GM21390 (cell line): Measurements from ENCODE around the gene CDC45.
"Not testable (repeated sequence)": the region's sequence is repeated elsewhere in the genome, so short reads cannot be mapped to it uniquely, and the experiment has no call there.

Experiments used
- ATAC-seq: cut with Tn5 transposase; IDR thresholded peaks from one replicate; pipeline ENCODE4 v1.9.1; 2021; ENCODE audit not compliant: unreplicated experiment

The CDC45 gene

GRCh38 chr22:19526076-19526701 lies 46.5 kb downstream of the CDC45 start:
- ATAC-seq, result no peak

- no peak for ATAC-seq
Measured at GRCh38 chr22:19526702-19527111, 47.0 kb downstream of the CDC45 start.

- ATAC-seq, result no peak
Measured at GRCh38 chr22:19527321-19527721, 47.6 kb downstream of the CDC45 start.

DNA sequence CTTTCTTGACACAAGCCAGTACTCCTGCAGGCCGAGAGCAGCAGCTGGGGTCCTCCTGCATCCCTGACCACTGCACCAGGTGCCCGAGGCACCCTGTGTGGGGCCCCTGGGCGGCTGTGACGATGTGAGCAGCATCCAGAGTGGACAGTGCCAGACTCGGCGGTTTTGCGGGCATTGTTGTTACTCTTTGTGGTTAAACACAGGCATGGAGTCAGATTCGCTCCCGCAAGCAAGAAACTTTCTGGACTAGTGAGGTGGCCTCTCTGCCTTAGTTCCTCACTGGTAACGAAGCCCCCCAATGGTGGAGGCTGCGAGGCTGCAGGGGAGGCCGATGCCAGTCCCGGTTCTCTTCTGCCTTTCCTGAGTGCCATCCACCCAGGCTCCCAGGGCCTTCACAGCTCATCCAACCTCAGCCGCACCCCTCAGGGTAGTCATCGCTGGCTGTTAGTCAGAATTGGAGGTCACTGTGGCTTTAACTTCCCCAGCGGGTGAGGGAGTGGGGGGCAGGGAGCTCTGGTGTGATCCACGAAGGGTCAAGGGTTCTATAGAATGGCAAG lies 48.2 kb downstream of the CDC45 start:
- ATAC-seq, result no peak

DNA sequence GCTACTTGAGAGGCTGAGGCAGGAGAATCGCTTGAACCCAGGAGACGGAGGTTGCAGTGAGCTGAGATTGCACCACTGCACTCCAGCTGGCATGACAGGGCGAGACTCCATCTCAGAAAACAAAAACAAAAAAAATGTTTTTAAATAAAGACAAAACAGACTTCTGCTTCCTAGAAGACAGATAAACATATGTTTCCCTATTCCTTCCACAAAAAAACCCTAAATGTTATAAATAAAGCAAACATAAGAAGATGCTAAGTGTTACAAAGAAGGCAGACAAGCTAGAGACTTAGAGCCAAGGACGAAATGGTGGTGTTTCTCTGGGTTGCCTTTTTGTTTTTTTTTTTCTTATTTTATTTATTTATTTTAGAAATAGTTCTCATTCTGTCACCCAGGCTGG lies 50.1 kb downstream of the CDC45 start:
- ATAC-seq, result no peak

DNA sequence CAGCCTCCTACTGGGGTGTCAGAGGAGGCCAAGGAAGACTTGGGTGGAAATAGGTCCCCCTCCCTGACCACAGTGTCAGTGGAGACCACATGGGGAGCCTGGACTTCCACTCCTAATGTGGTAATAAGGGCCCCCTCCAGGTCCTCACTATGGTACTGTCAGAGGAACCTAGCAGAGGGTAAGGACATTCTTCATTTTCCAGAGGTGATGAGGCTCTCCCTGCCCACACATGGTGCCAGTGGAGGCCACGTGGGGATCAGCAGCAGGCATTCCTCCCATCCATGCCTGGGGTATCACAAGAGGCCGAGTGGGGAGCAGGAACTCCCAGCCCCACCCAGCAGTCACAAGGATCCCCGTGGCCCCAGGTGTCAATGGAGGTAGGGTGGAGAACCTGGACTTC lies 51.0 kb downstream of the CDC45 start:
- no peak for ATAC-seq

GRCh38 chr22:19531327-19531726 lies 51.6 kb downstream of the CDC45 start:
- not testable (repeated sequence) for ATAC-seq

- ATAC-seq, result no peak
Measured at GRCh38 chr22:19533049-19533626, 53.4 kb downstream of the CDC45 start.

DNA sequence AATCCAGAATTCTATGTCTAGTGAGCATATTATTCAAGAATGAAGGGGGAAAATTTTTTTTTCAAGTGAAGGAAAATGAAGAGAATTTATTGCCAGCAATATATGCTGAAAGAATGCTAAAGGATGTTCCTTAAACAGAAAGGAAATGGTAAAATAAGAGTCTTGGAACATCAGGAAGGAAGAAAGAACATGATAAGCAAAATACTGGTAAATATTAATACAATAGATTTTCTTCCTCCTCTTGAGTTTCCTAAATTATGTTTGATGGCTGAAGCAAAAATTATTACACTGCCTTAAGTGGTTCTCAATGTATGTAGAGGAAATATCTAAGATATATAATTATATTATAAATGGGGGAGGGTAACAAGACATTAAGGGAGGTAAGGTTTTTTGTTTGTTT lies 54.1 kb downstream of the CDC45 start:
- no peak for ATAC-seq

DNA sequence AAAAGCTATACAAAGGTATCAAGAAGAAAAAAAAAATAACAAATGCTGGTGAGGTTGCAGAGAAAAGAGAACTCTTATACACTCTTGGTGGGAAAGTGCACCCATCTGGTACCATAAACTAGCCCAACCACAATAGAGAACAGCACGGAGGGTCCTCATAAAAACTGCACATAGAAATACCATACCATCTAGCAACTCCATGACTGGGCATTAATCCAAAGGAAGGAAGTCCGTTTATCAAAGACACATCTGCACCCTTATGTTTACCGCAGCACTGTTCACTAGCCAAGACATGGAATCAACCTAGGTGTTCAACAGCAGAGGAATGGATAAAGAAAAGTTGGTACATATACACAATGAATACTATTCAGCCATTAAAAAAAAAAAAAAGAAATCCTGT lies 55.3 kb downstream of the CDC45 start:
- no peak for ATAC-seq

DNA sequence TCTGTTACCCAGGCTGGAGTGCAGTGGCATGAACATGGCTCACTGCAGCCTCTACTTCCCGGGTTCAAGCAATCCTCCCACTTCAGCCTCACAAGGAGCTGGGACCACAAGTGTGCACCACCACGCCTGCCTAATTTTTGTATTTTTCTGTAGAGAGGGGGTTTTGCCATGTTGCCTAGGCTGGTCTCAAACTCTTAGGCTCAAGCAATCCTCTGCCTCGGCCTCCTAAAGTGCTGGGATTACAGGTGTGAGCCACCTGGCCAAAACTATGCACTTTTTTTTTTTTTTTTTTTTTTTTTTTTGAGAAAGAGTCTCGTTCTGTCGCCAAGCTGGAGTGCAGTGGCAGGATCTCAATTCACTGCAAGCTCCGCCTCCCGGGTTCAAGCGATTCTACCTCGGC lies 56.8 kb downstream of the CDC45 start:
- ATAC-seq, result no peak

GRCh38 chr22:19537941-19538488 lies 58.3 kb downstream of the CDC45 start:
- ATAC-seq, result no peak

DNA sequence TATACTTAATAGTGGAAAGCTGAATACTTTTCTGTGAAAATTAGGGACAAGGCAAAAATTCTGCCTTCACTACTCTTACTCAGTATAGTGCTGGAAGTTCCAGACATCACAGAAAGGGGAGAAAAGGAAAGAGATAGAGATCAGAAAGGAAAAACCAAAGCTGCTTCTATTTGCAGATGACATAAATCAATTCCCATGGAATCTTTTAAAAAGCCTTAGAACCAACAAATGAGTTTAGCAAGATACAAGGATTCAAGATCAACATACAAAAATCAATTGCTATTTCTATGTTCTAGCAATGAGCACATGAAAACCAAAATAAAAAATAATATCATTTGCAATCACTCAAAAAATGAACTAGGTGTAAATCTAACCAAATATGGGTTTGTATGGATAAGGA lies 60.7 kb downstream of the CDC45 start:
- no peak for ATAC-seq

DNA sequence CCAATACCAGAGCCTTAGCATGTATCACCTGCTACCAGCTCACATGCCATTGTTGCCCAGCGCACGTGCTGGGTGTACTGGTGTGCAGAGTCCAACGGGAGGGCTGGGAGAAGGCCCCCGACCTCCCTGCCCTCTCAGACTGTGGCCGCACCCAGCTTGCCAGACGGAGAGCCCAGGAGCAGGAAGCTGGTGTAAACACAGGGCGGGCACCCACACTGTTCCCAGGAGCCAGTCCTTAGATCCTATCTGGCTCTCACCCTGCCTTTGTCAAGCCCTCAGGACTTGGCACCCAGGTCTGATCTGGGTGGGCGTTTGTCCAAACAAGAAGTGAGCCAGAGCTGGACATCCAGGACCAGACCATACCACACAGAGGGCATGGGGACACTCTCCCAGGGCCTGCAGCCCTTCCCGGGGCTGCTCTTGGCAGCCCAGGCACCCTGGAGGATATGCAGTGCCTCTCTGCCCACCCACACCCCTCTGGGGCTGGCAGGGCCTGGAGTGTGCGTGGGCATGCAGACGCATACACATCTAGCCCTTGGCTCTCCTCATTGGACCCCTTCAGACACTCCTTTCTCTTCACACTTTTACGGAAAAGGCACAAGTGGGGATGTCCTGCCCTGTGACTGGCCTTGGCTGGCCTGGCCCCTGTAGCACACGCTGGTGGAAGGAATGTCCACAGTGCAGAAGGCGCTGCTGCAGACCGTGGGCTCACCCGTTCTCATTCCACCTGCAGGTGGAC lies 64.4 kb downstream of the CDC45 start:
- ATAC-seq, result no peak

DNA sequence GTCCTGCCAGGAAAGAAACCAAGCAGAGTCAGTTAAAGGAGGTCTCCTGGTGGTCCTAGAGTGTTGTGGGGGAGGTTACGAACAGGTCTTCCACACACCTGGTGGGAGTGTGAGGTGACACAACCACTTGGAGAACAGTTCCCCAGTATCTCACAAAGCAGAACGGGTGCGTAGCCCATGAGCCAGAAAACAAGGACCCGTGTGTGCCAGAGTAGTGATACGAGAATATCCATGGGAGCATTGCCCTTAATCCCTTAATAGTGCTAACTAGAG lies 66.2 kb downstream of the CDC45 start:
- ATAC-seq, result no peak

DNA sequence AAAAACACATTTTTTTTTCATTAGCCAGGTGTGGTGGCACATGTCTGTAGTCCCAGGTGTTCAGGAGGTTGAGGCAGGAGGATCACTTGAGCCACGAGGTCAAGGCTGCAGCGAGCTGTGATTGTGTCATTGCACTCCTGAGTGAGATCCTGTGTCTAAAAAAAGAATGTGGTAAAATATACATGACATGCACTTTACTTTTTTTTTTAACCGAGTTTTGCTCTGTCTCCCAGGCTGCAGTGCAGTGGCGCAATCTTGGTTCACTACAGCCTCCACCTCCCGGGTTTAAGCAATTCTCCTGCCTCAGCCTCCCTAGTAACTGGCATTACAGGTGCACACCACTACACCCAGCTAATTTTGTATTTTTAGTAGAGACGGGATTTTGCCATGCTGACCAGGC lies 67.0 kb downstream of the CDC45 start:
- no peak for ATAC-seq

DNA sequence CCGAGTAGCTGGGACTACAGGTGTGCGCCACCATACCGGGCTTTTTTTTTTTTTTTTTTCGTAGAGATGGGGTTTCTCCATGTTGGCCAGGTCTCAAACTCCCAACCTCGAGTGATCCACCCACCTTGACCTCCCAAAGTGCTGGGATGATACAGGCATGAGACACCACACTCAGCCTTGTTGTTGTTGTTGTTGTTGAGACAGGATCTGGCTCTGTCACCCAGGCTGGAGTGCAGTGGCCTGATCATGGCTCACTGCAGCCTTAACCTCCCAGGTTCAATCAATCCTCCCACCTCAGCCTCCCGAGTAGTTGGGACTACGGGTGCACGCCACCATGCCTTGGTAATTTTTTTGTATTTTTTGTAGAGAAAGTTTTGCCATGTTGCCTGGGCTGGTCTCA lies 67.9 kb downstream of the CDC45 start:
- ATAC-seq, result no peak

DNA sequence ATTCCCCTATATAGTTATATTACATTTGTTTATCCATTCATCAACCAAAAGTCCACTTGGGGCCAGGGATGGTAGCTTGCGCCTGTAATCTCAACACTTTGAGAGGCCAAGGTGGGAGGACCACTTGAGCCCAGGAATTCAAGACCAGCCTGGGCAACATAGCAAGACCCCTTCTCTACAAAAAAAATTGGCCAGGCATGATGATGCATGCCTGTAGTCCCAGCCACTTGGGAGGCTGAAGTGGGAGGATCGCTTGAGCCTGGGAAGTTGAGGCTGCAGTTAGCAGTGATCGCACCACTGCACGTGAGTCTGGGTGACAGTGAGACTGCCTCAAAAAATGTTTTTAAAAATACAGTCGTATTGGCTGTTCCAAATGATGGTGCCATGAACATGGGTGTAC lies 68.7 kb downstream of the CDC45 start:
- ATAC-seq, result not testable (repeated sequence)

DNA sequence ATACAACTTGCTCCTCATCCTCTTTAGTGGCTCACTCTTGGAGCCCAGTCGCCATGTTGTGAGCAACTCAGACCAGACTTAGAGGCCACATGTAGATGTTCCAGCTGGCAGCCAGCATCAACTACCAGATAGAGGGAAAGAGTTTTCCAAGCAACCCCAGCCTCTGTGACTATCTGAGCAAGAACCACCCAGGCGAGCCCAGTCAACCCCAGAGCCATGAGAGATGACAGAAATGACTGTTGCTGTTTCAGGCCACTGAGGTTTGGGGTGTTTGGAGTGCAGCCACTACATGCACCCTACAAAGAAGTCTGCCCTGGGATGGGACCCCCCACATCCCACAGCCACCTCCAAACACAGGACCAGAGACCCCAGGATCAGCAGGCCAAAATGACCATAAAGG lies 69.2 kb downstream of the CDC45 start:
- ATAC-seq, result no peak

GRCh38 chr22:19549428-19549827 lies 69.7 kb downstream of the CDC45 start:
- ATAC-seq, result no peak

- ATAC-seq, result no peak
Measured at GRCh38 chr22:19550382-19550781, 70.7 kb downstream of the CDC45 start.

DNA sequence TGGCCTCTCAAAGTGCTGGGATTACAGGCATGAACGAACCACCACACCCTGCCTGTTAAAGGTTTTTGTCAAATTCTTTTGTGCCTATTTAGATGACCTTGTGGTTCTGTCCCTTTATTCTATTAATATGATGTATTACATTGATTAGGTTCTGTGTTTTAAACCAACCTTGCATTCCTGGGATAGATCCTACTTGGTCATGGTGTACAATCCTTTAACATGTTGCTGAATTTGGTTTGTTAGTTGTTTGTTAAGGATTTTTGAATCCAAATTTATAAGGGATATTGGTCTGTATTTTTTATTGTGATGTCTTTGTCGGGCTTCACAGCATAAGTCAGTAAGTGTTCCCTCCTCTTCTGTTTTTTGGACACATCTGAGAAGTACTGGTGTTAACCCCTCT lies 73.5 kb downstream of the CDC45 start:
- no peak for ATAC-seq
